KOPT-K1 (cell line): Measurements from ENCODE around the gene NAV3.
"Not testable (repeated sequence)": the region's sequence is repeated elsewhere in the genome, so short reads cannot be mapped to it uniquely, and the experiment has no call there.

Source experiments
- H3K27ac ChIP-seq: fragments of 200-600 bp; sonication (generic); 2 replicates; pipeline ENCODE4 v1.5.1; 2016; ENCODE audit warnings: antibody characterized with exemption, mild to moderate bottlenecking, low read depth, low read length; ENCODE audit not compliant: poor library complexity, severe bottlenecking
- H3K36me3 ChIP-seq: fragments of 200-600 bp; sonication (generic); 2 replicates; pipeline ENCODE4 v1.5.1; 2017; ENCODE audit warnings: antibody characterized with exemption, mild to moderate bottlenecking, low read length, moderate library complexity; ENCODE audit not compliant: insufficient read depth
- H3K9me3 ChIP-seq: fragments of 200-600 bp; sonication (generic); 2 replicates; pipeline ENCODE4 v1.5.1; 2017; ENCODE audit warnings: antibody characterized with exemption, low read length, mild to moderate bottlenecking; ENCODE audit not compliant: insufficient read depth, poor library complexity, severe bottlenecking

NAV3 gene

DNA sequence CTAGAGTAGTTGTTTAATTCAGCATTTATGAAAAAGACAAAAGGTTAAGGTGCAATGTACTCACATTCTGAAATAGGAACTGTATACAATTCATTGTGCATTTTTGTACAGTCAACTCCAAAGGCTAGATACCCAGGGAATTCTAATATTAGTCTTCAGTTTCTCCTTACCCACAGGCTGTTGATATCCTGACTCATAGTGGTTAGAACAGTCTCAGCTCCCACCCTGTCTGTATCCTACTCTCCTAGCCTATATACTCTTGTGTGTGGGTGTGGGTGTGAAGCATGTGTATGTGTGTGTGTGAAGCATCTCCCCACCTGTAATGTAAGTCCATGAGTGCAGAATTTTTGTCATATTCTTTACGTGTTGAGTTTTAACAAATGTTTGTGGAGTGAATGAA lies 229.5 kb downstream of the NAV3 start:
- H3K27ac ChIP-seq, result no peak overlapping the region

DNA sequence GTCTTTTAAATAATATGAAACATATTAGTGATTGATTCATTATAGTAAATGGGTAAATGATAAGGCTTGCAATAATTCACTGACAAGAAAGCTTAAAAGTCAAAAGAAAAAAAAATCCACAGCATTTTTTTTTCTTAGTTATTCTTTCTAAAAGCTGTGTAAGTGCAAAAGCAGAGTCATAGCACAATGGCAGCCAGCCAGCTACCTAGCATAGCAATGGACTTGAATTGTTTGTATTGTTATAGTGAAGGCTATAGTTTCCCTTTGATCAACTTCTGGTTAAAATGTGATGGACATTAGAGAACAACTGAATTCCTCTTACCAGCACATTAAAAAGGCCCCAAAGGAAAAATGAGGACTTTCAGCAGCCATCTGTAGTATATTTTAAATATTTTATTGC lies 232.1 kb downstream of the NAV3 start:
- Histone ChIP-seq H3K9me3 (no peaks in the 10 kb centered on the region), H3K36me3 (no peaks in the 10 kb centered on the region), H3K27ac (no peak overlapping the region)

More for the DNA sequence above, 229.5 kb downstream of the NAV3 start:
- Histone ChIP-seq H3K9me3 (no peaks in the 10 kb centered on the region), H3K36me3 (no peaks in the 10 kb centered on the region)

DNA sequence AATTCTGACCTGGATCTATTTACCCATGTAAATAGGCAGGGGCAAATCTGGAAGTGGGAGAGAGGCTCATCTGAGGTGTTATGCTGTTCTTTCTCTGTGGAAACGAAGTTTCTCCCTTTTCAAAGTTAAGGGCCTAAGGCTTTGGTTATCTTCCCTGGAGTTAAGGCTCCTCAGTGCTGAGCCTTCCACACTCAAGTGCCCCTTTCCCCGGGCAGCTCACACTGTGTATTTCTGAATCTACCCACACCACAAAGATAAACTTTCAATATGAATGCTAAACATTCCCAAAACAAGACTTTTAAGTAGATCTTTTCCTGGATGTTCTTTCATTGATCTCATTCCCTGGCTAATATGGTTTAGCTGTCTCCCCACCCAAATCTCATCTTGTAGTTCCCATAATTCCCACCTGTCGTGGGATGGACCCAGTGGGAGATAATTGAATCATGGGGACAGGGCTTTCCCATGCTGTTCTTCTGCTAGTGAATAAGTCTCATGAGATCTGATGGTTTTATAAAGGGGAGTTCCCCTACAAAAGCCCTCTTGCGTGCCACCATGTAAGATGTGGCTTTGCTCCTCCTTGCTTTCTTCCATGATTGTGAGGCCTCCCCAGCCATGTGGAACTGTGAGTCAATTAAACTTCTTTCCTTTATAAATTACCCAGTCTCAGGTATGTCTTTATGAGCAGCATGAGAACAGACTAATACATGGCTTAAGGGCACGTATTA lies 251.1 kb downstream of the NAV3 start:
- no peaks in the 10 kb centered on the region for H3K36me3 ChIP-seq
- no peak overlapping the region for H3K27ac ChIP-seq
- no peaks in the 10 kb centered on the region for H3K9me3 ChIP-seq

DNA sequence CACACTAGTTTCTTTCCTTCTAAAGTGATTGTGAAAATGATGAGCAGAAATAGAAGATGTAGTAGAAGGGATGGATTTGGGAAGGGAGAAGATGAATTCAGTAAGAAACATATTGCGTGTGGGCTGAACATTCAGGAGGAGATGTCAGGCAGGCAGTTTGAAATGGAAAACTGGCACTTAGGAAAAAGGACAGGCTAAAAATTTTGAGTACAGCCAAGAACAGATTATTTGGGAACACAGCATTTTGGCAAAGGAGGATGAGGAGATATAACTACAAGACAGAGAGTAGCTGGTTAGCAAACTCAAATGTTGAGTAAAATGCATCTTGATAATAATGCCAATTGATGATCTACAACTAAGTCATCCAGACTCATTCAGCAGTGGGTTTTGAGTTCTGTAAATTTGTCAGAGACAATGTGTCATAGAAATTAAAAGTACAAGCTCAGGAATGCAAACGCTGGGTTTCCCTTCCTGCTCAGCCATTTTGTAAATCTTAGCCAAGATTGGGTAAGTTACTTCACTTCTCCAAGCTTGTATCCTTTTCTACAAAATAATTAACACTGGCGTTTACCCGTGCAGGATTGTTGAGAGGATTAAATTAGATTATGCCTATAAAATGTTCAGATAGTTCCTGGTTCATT lies 255.0 kb downstream of the NAV3 start:
- Histone ChIP-seq H3K9me3 (no peaks in the 10 kb centered on the region), H3K36me3 (no peaks in the 10 kb centered on the region), H3K27ac (no peak overlapping the region)

DNA sequence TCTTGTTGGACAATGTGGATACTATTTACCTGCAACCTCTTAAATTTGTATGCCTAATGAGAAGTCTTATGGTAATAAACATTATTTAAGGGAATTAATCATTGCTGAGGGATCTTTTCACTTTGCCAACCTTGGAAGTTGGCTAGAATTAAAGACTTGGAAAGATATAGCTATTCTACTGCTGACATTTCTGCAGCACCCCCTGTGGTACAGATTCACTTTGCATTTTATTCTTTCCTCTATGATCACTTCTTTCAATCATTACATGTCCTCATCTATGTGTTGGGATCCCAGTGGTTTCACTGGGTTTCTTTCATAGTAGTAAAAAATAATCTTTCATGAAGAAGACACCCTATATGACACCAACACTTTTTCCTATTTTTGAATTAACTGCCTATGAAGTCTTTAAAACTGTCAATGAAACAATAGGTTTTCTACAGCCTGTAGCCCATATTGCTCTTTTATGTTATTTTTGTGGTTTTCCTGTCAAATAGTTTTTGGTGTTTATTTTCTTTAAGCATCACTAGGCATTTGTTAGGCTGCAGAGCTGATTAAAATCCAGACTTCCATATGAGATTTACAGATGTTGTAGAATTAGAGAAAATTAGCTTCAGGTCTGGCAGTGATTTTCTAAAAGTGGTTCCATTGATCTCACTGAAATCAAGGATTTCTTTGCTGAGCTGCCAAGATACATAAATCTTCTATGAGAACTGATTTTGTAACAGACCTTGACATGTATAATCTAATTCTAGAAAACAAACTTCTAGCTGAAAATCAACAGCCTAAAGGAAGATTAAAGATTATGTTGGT lies 256.1 kb downstream of the NAV3 start:
- Histone ChIP-seq H3K9me3 (no peaks in the 10 kb centered on the region), H3K27ac (no peak overlapping the region), H3K36me3 (no peaks in the 10 kb centered on the region)

DNA sequence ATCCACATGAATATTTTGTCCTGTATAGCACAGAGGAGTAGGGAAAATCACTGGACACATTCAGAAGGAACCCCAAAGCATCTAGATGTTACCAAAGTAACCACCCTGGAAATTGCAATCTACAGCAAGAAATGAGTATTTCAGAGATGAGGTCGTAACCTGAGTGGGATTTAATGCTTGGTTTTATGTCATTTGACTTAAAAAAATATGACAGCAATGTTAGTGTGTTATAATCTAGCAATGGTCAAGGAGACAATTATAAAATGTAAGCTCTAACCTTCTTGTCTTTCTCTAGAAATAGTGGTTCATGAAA lies 256.6 kb downstream of the NAV3 start:
- Histone ChIP-seq H3K36me3 (no peaks in the 10 kb centered on the region), H3K27ac (no peak overlapping the region)

DNA sequence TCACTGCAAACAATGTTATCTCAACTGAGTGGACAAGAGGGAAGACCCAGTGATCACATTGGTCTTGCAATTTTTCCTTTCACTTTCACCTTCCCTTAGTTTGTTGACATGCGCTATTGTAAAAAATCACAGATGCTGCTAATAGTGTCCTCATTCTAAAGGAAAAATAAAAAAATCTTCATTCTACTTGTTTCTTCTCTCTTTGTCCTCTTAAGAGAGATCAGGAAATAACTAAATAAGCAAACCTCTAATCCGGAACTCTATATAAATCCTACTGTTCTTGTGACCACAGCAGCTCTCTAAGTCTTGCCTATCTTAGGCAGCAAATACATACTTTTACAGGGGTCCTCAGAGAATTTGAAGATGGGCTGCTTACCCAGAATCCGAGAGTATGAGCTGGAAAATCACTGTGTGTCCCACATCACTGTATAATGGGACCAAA lies 257.7 kb downstream of the NAV3 start:
- Histone ChIP-seq H3K36me3 (no peaks in the 10 kb centered on the region), H3K27ac (no peak overlapping the region)

More for the DNA sequence above, 256.6 kb downstream of the NAV3 start:
- H3K9me3 ChIP-seq, result no peaks in the 10 kb centered on the region

DNA sequence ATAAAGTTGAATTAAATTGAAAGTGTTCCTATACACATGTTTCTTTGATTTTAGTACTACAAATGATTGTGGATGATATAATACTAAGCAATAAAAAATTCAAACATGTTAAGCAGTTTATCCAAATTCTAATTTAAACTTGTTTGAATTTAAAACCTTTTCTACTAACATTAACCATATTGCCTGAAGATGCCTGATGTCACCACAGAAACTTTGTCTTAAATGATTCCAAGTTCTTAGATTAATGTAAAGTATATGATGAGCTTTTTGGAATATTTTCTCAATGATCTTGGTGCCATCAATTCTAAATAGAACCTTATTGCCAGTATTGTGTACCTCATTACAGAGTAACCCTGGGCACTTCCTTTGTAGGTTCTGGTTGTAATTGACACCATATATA lies 259.6 kb downstream of the NAV3 start:
- Histone ChIP-seq H3K36me3 (no peaks in the 10 kb centered on the region), H3K27ac (no peak overlapping the region), H3K9me3 (no peaks in the 10 kb centered on the region)

More for the DNA sequence above, 257.7 kb downstream of the NAV3 start:
- H3K9me3 ChIP-seq, result no peaks in the 10 kb centered on the region

DNA sequence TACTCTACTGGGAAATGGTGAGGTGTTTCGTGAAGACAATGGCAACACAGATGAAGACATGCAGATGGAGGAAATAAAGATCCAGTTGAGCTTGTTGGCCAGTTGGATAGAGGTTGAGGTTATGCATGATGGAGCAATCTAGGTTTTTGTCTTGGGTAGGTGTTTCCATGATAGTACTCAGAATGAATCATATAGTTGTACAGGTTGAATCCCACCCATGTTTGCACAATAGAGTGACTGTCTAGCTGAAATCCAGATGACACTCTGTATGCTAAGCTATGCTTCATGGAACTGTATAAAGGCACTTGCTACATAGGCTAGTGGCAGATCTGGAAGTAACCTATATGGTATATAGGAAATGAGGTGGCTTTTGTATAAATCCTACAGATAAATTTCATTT lies 264.9 kb downstream of the NAV3 start:
- H3K9me3 ChIP-seq, result no peaks in the 10 kb centered on the region
- no peaks in the 10 kb centered on the region for H3K36me3 ChIP-seq
- no peak overlapping the region for H3K27ac ChIP-seq

DNA sequence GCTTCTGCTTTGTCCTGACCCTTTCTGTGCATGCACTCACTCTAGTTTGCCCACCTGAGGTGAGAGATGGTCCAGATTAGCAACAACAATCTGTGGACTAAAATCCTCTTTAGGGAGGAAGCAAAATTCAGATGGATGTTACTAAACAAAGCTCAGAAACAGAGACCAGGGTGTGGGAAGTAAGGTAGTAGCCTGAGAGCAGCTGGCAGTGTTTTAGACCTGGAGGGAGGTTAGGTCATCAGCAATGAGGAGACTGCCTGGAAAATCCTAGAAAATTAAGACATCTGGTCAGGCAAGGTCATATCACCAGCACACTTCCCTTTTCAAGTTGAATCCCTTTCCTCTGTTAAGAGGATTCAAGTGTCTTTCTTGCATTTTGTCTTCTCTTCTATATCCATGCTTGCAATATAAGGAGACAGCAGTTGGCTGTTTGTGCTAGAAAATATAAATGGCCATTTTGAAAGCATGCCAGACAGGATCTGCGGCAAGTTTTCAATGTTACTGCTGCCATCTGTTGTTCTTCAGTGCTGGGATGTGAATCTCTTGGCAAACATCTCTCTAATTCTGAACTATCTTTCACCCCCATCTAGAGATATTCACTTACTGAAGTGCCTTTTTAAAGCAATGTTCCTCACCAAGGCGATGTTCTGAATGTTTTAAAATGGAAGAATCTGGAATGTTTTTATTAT lies 266.4 kb downstream of the NAV3 start:
- Histone ChIP-seq H3K9me3 (no peaks in the 10 kb centered on the region), H3K36me3 (no peaks in the 10 kb centered on the region), H3K27ac (no peak overlapping the region)

DNA sequence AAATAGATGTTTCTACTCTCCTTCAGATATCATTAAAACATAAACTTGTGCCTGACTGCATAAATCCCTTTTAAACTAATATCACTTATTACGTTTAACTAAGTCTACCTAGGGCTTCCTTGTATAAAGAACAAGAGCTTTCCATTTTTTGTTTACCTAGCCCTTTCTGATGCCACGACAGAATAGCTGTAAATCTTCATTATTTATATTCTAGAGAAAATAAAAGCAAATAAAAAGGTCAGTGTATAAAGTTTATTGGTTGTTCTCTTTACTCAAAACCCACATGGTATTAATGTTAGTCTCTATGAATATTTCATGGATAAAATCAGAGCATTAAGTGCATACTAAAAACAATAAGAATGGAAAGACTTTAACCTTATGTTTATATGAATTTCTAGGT lies 269.1 kb downstream of the NAV3 start:
- no peaks in the 10 kb centered on the region for H3K36me3 ChIP-seq
- H3K9me3 ChIP-seq, result no peaks in the 10 kb centered on the region
- no peak overlapping the region for H3K27ac ChIP-seq

DNA sequence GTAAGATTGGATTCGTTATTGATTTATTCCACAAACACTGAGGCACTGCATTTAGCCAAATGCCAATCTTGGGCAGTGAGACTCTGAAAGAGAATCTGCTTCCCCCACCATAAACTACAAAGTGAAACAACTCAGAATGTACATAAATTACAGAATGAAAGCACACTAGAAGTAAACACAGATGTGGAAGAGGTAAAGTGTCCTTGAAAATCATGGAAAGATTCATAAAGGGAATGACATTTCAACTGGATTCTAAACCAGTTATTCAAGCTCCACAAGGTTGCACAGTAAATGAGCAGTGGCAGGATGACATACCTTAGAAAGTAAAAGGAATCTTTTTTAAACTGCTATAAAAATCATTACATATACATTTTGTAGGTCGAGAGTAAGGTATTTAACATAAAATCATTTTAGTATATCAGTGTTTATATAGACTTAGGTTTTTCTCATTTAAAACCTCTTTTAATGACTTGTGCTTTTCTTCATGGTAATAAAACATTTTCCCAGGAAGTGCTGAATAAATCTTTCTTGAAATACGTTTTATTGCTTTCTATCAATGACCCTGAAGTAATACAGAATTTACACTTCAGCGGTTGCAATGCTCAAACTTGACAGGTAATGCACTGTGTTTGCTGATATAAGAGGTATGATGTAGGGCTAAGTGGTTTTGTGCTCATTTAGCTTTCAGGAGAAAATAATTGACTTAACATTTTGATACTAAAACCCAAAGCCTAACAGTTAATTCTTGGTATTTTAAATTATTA lies 270.6 kb downstream of the NAV3 start:
- no peaks in the 10 kb centered on the region for H3K36me3 ChIP-seq
- no peaks in the 10 kb centered on the region for H3K9me3 ChIP-seq
- H3K27ac ChIP-seq, result no peak overlapping the region

DNA sequence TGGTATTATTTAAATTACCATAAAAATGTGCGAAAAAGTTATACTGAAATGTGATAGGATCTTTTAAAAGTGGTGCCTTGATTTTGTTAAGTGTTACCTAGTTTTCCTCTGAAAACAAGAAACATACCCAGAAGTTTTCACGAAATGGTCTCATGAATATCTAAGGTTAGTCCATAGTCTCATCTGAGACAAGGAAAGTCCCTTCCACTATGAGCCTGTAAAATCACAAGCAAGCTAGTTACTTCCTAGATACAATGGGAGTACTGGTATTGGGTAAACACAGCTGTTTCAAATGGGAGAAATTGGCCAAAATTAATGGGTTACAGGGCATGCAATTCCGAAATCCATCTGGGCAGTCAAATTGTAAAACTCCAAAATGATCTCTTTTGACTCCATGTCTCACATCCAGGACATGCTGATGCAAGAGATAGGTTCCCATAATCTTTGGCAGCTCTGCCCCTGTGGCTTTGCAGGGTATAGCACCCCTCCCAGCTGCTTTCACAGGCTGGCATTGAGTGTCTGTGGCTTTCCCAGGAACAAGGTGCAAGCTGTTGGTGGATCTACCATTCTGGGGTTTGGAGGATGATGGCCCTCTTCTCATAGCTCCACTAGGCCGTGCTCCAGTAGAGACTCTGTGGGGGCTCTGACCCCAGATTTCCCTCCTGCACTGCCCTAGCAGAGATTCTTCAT lies 271.4 kb downstream of the NAV3 start:
- Histone ChIP-seq H3K27ac (no peak overlapping the region), H3K9me3 (no peaks in the 10 kb centered on the region), H3K36me3 (no peaks in the 10 kb centered on the region)

DNA sequence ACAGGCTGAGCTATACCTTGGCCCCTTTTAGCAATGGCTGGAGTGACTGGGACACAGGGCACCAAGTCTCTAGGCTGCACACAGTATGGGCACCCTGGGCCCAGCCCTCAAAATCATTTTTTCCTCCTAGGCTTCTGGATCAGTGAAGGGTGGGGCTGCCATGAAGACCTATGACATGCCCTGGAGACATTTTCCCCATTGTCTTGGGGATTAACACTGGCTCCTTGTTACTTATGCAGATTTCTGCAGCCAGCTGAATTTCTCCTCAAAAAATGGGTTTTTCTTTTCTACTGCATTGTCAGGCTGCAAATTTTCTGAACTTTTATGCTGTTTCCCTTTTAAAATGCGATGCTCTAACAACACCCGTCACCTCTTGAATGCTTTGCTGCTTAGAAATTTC lies 272.1 kb downstream of the NAV3 start:
- not testable (repeated sequence) for H3K36me3 ChIP-seq, H3K27ac ChIP-seq, H3K9me3 ChIP-seq
